IMR-90 (cell line): ENCODE data around the gene LRP1B. TPM values are rescaled to one million over a fixed set of nuclear protein-coding genes. Genes with fewer than 3 reads are reported as not detected.

ENCODE experiments used
- ATAC-seq: fragments of 200-7000 bp; cut with Tn5 transposase; 2 replicates; pipeline ENCODE4 v1.9.1; 2020; ENCODE audit warnings: low read depth, mild to moderate bottlenecking, moderate library complexity
- BruUV-seq: library from RNA; stranded (reverse); fragments of 400-500 nt; replicated peaks from 2 replicates; lab custom pipeline; 2021; lab: Mats Ljungman, UMichigan
- CTCF ChIA-PET: fragments of 300-600 bp; formaldehyde crosslinking; extraction: SDS; loops from one replicate; lab custom pipeline; 2021; ENCODE audit warnings: antibody characterized with exemption; lab: Yijun Ruan, JAX
- POLR2A ChIA-PET: fragments of 300-600 bp; sonication (Branson Sonifier 250); formaldehyde crosslinking; loops from one replicate; lab custom pipeline; 2022; ENCODE audit warnings: antibody characterized with exemption; ENCODE audit not compliant: unreplicated experiment; lab: Charles Lee
- DNase-seq: peaks from one replicate; pipeline ENCODE4 v3.0.0; 2013
- H2AFZ ChIP-seq: replicated peaks from 2 replicates; pipeline ENCODE3; 2013; ENCODE audit warnings: low read length, mild to moderate bottlenecking; ENCODE audit not compliant: poor library complexity
- H2AK5ac ChIP-seq: 2 replicates; pipeline ENCODE4 v1.6.1; 2013; ENCODE audit warnings: low read depth, low read length, inconsistent platforms
- H2AK9ac ChIP-seq: replicated peaks from 2 replicates; pipeline ENCODE3; 2013; ENCODE audit warnings: mild to moderate bottlenecking, low read depth, low read length, moderate library complexity; ENCODE audit not compliant: poor library complexity
- H2BK120ac ChIP-seq: 2 replicates; pipeline ENCODE4 v1.6.1; 2013; ENCODE audit warnings: low read depth, low read length, inconsistent platforms
- H2BK15ac ChIP-seq: 3 replicates; pipeline ENCODE4 v1.6.1; 2013; ENCODE audit warnings: low read depth, low read length, inconsistent platforms
- H2BK20ac ChIP-seq: 2 replicates; pipeline ENCODE4 v1.6.1; 2013; ENCODE audit warnings: low read depth, mild to moderate bottlenecking, inconsistent platforms, low read length, moderate library complexity
- H2BK5ac ChIP-seq: 2 replicates; pipeline ENCODE4 v1.6.1; 2013; ENCODE audit warnings: mild to moderate bottlenecking, low read depth, low read length, inconsistent platforms; ENCODE audit not compliant: poor library complexity, severe bottlenecking
- H3K14ac ChIP-seq: replicated peaks from 2 replicates; pipeline ENCODE4 v1.6.1; 2013; ENCODE audit warnings: low read depth, low read length, inconsistent platforms
- H3K18ac ChIP-seq: 2 replicates; pipeline ENCODE4 v1.6.1; 2013; ENCODE audit warnings: low read depth, low read length, control low read depth
- H3K23ac ChIP-seq: 2 replicates; pipeline ENCODE4 v1.6.1; 2013; ENCODE audit warnings: low read depth, low read length, inconsistent platforms
- H3K27ac ChIP-seq: 2 replicates; pipeline ENCODE4 v1.5.1; 2013; ENCODE audit warnings: mild to moderate bottlenecking, control low read depth, low read length; ENCODE audit not compliant: insufficient read depth
- H3K27me3 ChIP-seq: 2 replicates; pipeline ENCODE4 v1.6.1; 2013; ENCODE audit warnings: low read length; ENCODE audit not compliant: control insufficient read depth, insufficient read depth
- H3K36me3 ChIP-seq: 2 replicates; pipeline ENCODE4 v1.6.1; 2013; ENCODE audit warnings: low read length, mixed read lengths; ENCODE audit not compliant: control insufficient read depth, insufficient read depth
- H3K4ac ChIP-seq: 2 replicates; pipeline ENCODE4 v1.6.1; 2013; ENCODE audit warnings: low read depth, low read length, inconsistent platforms
- H3K4me1 ChIP-seq: 2 replicates; pipeline ENCODE4 v1.6.1; 2013; ENCODE audit warnings: low read length, mixed read lengths; ENCODE audit not compliant: control insufficient read depth, insufficient read depth
- H3K4me2 ChIP-seq: 2 replicates; pipeline ENCODE4 v1.6.1; 2013; ENCODE audit warnings: low read depth, mild to moderate bottlenecking, control low read depth, low read length, moderate library complexity
- H3K4me3 ChIP-seq: 2 replicates; pipeline ENCODE4 v1.5.1; 2013; ENCODE audit warnings: low read depth, mild to moderate bottlenecking, control low read depth, low read length, moderate library complexity; ENCODE audit not compliant: insufficient read depth
- H3K56ac ChIP-seq: 2 replicates; pipeline ENCODE4 v1.6.1; 2013; ENCODE audit warnings: low read length, inconsistent platforms; ENCODE audit not compliant: insufficient read depth; ENCODE audit errors: extremely low read depth
- H3K79me1 ChIP-seq, 2 experiments: 2 replicates each; pipeline ENCODE4 v1.6.1; 2013; ENCODE audit warnings: low read length in 2 of 2, inconsistent platforms in 1 of 2, low read depth in 1 of 2
- H3K9ac ChIP-seq: 2 replicates; pipeline ENCODE4 v1.6.1; 2013; ENCODE audit warnings: low read depth, low read length, control low read depth
- H3K9me1 ChIP-seq: 2 replicates; pipeline ENCODE4 v1.6.1; 2013; ENCODE audit warnings: low read length, inconsistent platforms; ENCODE audit not compliant: insufficient read depth
- H3K9me3 ChIP-seq: 2 replicates; pipeline ENCODE4 v1.6.1; 2013; ENCODE audit warnings: low read length; ENCODE audit not compliant: control insufficient read depth, insufficient read depth
- H4K20me1 ChIP-seq: 2 replicates; pipeline ENCODE4 v1.6.1; 2013; ENCODE audit warnings: low read length, inconsistent platforms; ENCODE audit not compliant: insufficient read depth
- H4K5ac ChIP-seq: 2 replicates; pipeline ENCODE4 v1.6.1; 2013; ENCODE audit warnings: mild to moderate bottlenecking, low read depth, low read length, control low read depth
- H4K8ac ChIP-seq, 2 experiments: 2 replicates each; pipeline ENCODE4 v1.6.1; 2013; ENCODE audit warnings: low read depth in 2 of 2, low read length in 2 of 2, control low read depth in 1 of 2, inconsistent platforms in 1 of 2
- H4K91ac ChIP-seq: 2 replicates; pipeline ENCODE4 v1.6.1; 2013; ENCODE audit warnings: low read depth, low read length, inconsistent platforms; ENCODE audit not compliant: insufficient read depth
- BHLHE40 ChIP-seq: fragments of 150-350 bp; IDR thresholded peaks from 2 replicates; pipeline ENCODE4 v1.6.1; 2016; ENCODE audit warnings: mild to moderate bottlenecking, low read depth, low read length
- CEBPB ChIP-seq: IDR thresholded peaks from 2 replicates; pipeline ENCODE4 v1.6.1; 2012; ENCODE audit warnings: low read depth, low read length, improper control_type of control experiment
- ELK1 ChIP-seq: fragments of 150-350 bp; IDR thresholded peaks from 2 replicates; pipeline ENCODE4 v1.6.1; 2016; ENCODE audit warnings: low read depth, mild to moderate bottlenecking, low read length, moderate library complexity, borderline replicate concordance
- MXI1 ChIP-seq: IDR thresholded peaks from 2 replicates; pipeline ENCODE4 v1.6.1; 2012; ENCODE audit warnings: low read depth, mild to moderate bottlenecking, low read length, moderate library complexity, borderline replicate concordance
- POLR2A ChIP-seq: IDR thresholded peaks from 2 replicates; pipeline ENCODE4 v1.6.1; 2012; ENCODE audit warnings: mild to moderate bottlenecking, low read depth, low read length
- RAD21 ChIP-seq: IDR thresholded peaks from 2 replicates; pipeline ENCODE4 v1.6.1; 2012; ENCODE audit warnings: low read length, improper control_type of control experiment
- dilution Hi-C: fragments of 300-500 bp; cut with HindIII; formaldehyde crosslinking; loops from one replicate; pipeline ENCODE4 v1.14.3; 2018; ENCODE audit warnings: low sequenced_read_pairs; ENCODE audit not compliant: unreplicated experiment
- in situ Hi-C: fragments of 300-500 bp; cut with MboI; formaldehyde crosslinking; loops from 3 replicates; pipeline ENCODE4 v1.14.3; 2019; ENCODE audit warnings: low sequenced_read_pairs, inconsistent platforms, mixed read lengths
- intact Hi-C: fragments of 100-400 bp; cut with micrococcal nuclease; formaldehyde crosslinking; loops from 2 replicates; pipeline ENCODE4 v1.10.0; 2022
- polyA plus RNA-seq, 3 experiments: library from polyadenylated mRNA; depleted of rRNA; stranded (reverse); fragments of >200 nt; gene quantifications; 2 replicates each; pipeline ENCODE4 v1.2.3, GENCODE V29; 2012; ENCODE audit warnings: low replicate concordance in 1 of 3
- total RNA-seq: library from RNA; depleted of rRNA; stranded (reverse); fragments of >200 nt; gene quantifications from 2 replicates; pipeline ENCODE4 v1.2.3, GENCODE V29; 2012

LRP1B gene
- total and polyA plus RNA-seq, 2 of the 4 experiments (the other 2 are of a cell fraction): under 0.01 to 0.02 TPM

DNA sequence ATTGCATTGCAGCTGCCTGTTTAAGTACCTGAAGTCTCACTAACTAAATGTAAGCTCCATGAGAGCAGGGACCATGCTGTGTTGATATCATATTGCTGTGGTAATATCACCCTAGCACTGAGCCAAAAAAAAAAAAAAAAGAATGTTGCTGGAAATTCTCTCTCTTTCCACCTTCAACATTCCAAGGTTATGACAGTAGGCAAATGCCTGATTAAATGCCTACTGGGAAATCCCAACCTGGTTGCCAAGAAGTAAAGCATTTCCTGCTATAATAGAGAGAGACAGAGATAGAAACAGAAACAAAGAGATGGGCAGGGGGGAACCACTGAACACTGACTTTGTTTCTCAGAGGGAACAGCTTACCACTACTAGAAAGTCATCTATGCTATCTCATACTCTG is 1604.2 kb downstream of the LRP1B start:
- ATAC-seq: no peak
- no peak for DNase-seq
- H4K20me1 ChIP-seq: no peaks in the 10 kb centered on the region

More for the DNA sequence above, 1604.2 kb downstream of the LRP1B start:
- Histone ChIP-seq H3K27ac (no peak overlapping the region), H3K36me3 (no peaks in the 10 kb centered on the region), H3K23ac (no peak overlapping the region), H3K9me1 (no peaks in the 10 kb centered on the region), H2AK5ac (no peak overlapping the region), H2AFZ (no peak overlapping the region), H3K18ac (no peak overlapping the region), H3K79me1 (no peaks in the 10 kb centered on the region), H3K4me1 (no peaks in the 10 kb centered on the region), H3K56ac (no peak overlapping the region), H4K91ac (no peak overlapping the region), H2BK5ac (no peak overlapping the region), H3K9me3 (no peaks in the 10 kb centered on the region), H3K27me3 (no peaks in the 10 kb centered on the region), H2BK120ac (no peak overlapping the region), H3K4me3 (no peak overlapping the region), H4K5ac (no peak overlapping the region), H2BK15ac (no peak overlapping the region), H2BK20ac (no peak overlapping the region), H3K4ac (no peak overlapping the region), H4K8ac (no peak overlapping the region), H2AK9ac (no peak overlapping the region), H3K9ac (no peak overlapping the region), H3K14ac (no peak overlapping the region), H3K4me2 (no peak overlapping the region)
- in situ Hi-C loops: no loop called here
- POLR2A ChIA-PET: no interaction called here
- BruUV-seq: no TSS peak
- CTCF ChIA-PET: interaction anchor here (1.0 kb wide), 1 partner anchor 25 kb away, joined by 3 read pairs; no protein-coding TSS in a partner anchor
- intact Hi-C loops: no loop called here
- TF ChIP-seq BHLHE40 (no peak), MXI1 (no peak), ELK1 (no peak), CEBPB (no peak), RAD21 (no peak), POLR2A (no peak)
- dilution Hi-C loops: no loop called here
